ENCODE data around the gene WNT1. TPM values are rescaled to one million over a fixed set of nuclear protein-coding genes. Genes with fewer than 3 reads are reported as not detected.

WNT1 gene
- total and polyA plus RNA-seq, 8 donors, result not detected

DNA sequence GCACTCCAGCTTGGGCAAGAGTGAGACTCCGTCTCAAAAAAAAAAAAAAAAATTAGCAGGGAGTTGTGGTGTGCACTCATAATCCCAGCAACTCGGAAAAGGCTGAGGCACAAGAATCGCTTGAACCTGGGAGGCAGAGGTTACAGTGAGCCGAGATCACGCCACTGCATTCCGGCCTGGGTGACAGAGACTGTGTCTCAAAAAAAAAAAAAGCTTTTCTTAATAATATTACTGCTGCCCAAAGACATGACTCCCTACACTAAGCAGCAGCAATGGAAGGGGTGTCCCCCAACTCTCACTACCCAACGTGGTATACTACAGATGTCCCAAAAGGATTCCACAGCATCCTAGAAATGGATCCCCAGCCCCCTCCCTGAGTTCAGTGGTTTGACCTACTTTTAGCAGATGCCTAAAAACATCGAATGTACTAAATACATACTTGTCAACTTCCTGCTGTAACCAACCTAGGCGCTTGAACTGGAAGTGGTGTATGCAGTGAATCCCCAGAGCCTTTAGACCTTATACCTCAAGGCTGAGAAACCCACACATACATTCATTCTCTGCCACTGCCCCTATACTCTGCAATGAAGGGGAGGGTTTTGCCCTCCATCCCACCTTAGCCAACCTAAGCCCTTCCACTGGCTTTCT, 44.3 kb upstream of the WNT1 start:
- H3K4me3 ChIP-seq, result no peak overlapping the region
- H3K36me3 ChIP-seq, result peaks cover 31 to 93% (median 88%) of the 10 kb centered on the region in 4 donors
- no peak for DNase-seq
- no peaks in the 10 kb centered on the region for H3K27me3 ChIP-seq
- H3K9me3 ChIP-seq, result no peaks in the 10 kb centered on the region
- TF ChIP-seq POLR2AphosphoS5 (IDR thresholded peaks at IDR 0.05) (no peak), EP300 (IDR thresholded peaks at IDR 0.05) (no peak), POLR2A (IDR thresholded peaks at IDR 0.05) (no peak)
- TF ChIP-seq, protein P1, sequence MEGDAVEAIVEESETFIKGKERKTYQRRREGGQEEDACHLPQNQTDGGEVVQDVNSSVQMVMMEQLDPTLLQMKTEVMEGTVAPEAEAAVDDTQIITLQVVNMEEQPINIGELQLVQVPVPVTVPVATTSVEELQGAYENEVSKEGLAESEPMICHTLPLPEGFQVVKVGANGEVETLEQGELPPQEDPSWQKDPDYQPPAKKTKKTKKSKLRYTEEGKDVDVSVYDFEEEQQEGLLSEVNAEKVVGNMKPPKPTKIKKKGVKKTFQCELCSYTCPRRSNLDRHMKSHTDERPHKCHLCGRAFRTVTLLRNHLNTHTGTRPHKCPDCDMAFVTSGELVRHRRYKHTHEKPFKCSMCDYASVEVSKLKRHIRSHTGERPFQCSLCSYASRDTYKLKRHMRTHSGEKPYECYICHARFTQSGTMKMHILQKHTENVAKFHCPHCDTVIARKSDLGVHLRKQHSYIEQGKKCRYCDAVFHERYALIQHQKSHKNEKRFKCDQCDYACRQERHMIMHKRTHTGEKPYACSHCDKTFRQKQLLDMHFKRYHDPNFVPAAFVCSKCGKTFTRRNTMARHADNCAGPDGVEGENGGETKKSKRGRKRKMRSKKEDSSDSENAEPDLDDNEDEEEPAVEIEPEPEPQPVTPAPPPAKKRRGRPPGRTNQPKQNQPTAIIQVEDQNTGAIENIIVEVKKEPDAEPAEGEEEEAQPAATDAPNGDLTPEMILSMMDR (IDR thresholded peaks at IDR 0.05), result no peak
- intact Hi-C loops (cut with DNase I; ENCODE audit: low total_unique reads), result no loop called here
- WGBS, 5 donors, result 79 to 89% (median 82%) methylated on average over 9 of the region's 9 CpGs
- peak overlapping the region in 4 of 5 donors; percentile 32 to 42 (median 36) for H3K27ac ChIP-seq
- H3K4me1 ChIP-seq, result no peaks in the 10 kb centered on the region

DNA sequence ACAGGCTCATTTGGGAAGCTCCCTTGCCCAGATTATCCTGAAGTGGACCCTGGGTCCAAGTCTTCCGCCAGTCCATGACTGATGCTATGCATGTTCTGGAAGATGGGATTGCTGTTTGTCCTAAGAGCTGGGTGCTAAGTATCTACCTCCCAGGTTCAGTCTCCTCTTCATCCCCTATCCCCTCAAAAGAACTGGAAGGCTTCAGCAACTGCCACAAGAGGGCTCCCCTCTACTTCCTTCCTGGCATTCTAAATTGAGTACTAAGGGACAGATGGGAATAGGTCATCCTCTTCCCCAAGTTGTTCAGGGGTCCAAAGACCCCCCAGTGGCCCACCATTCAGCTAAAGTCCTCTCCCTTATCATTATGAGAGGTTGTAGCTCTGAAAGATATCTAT, 43.8 kb upstream of the WNT1 start:
- intact Hi-C loops (cut with DNase I; ENCODE audit: low total_unique reads), result no loop called here
- H3K27me3 ChIP-seq, result no peaks in the 10 kb centered on the region
- peaks cover 36 to 94% (median 90%) of the 10 kb centered on the region in 4 donors for H3K36me3 ChIP-seq
- no peak for TF ChIP-seq POLR2AphosphoS5 (IDR thresholded peaks at IDR 0.05)
- TF ChIP-seq EP300 (IDR thresholded peaks at IDR 0.05), result no peak
- TF ChIP-seq, protein P1 (IDR thresholded peaks at IDR 0.05), result no peak
- TF ChIP-seq POLR2A (IDR thresholded peaks at IDR 0.05), result no peak
- DNase-seq, result peak in 1 of 2 donors; percentile 34
- H3K4me3 ChIP-seq, result no peak overlapping the region
- no peaks in the 10 kb centered on the region for H3K4me1 ChIP-seq
- H3K27ac ChIP-seq, result peak overlapping the region in 4 of 5 donors; percentile 32 to 42 (median 36)
- no peaks in the 10 kb centered on the region for H3K9me3 ChIP-seq
- 93 to 100% (median 100%) methylated on average over 1 of the region's 1 CpG for WGBS, 5 donors

DNA sequence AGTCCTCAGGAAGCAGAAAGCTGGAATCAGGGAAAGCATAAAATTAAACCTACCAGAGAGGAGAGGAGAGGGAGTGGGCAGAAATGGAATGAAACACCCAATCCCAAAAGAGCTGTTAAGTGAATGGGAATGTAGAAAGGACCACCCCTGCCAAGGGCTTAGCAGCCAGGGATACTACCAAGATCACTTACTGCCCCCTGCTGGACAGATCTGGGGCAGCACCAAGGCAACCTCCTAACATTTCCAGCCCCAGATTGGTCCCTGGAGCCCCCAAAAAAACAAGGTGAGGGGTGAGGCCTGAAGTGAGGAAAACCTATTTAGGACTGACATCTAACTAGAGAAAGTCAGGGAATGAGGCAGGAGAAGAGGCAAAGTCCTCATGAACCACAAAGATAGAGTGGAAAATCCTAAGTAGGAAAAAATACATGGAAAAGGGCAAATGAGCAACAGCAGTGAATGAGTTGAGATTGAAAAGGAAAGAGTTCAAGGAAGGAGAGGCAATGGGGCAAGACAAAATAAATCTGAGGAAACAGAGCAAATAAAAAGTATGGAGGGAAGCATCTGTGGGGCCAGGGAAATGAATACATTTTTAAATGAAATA, 41.6 kb upstream of the WNT1 start:
- peak; percentile 78 to 90 for DNase-seq
- peaks cover 52 to 94% (median 90%) of the 10 kb centered on the region in 4 donors for H3K36me3 ChIP-seq
- intact Hi-C loops (cut with DNase I; ENCODE audit: low total_unique reads), result no loop called here

DNA sequence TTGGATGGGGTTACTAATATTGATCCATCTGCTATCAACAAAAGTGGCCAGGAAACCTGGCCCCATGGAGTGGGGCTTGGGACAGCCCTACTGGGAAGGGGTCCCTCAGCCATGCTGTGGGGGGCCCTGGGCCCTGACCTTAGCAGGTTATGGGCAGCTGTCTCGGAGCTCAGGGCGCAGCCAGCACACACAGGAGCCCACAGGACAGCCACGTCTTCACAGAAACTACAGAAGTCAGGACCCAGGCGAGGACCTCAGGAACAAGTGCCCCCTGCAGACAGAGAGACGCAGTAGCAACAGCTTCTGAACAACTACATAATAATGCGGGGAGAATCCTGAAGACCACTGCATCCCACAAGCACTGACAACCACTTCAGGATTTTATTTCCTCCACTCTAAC, 41.0 kb upstream of the WNT1 start:
- WGBS, 5 donors, result 79 to 83% (median 81%) methylated on average over 6 of the region's 6 CpGs
- intact Hi-C loops (cut with DNase I; ENCODE audit: low total_unique reads), result no loop called here
- peaks cover 52 to 94% (median 91%) of the 10 kb centered on the region in 4 donors for H3K36me3 ChIP-seq
- TF ChIP-seq, protein P1 (IDR thresholded peaks at IDR 0.05), result no peak
- TF ChIP-seq EP300 (IDR thresholded peaks at IDR 0.05) (no peak), POLR2A (IDR thresholded peaks at IDR 0.05) (no peak), POLR2AphosphoS5 (IDR thresholded peaks at IDR 0.05) (no peak)
- H3K4me3 ChIP-seq, result no peak overlapping the region
- peaks cover 0 to 4% (median 2%) of the 10 kb centered on the region in 4 donors for H3K4me1 ChIP-seq
- H3K27me3 ChIP-seq, result no peaks in the 10 kb centered on the region
- H3K9me3 ChIP-seq, result no peaks in the 10 kb centered on the region
- H3K27ac ChIP-seq, result no peak overlapping the region
- no peak for DNase-seq

More for the DNA sequence above, 41.6 kb upstream of the WNT1 start:
- Histone ChIP-seq H3K4me3 (no peak overlapping the region), H3K4me1 (peaks cover 0 to 4% (median 2%) of the 10 kb centered on the region in 4 donors), H3K9me3 (no peaks in the 10 kb centered on the region), H3K27ac (no peak overlapping the region), H3K27me3 (no peaks in the 10 kb centered on the region)
- peak in 1 of 3 donors; percentile 11 for TF ChIP-seq POLR2AphosphoS5 (IDR thresholded peaks at IDR 0.05)
- TF ChIP-seq, protein P1 (IDR thresholded peaks at IDR 0.05), result peak in 5 of 7 experiments; percentile 58 to 92 (median 78)
- TF ChIP-seq EP300 (IDR thresholded peaks at IDR 0.05), result no peak
